Vagina (tissue), 2 donors: ENCODE data around the gene CDH15. TPM values are rescaled to one million over a fixed set of nuclear protein-coding genes. Genes with fewer than 3 reads are reported as not detected.

ENCODE experiments used
- DNase-seq, 2 donors: peaks; one replicate each; pipeline ENCODE4 v3.0.0-alpha.2; 2017; ENCODE audit errors: extremely low spot score in 2 of 2
- H3K27ac ChIP-seq: fragments of 200-600 bp; sonication (generic); one replicate; pipeline ENCODE4 v1.5.1; 2019
- H3K27me3 ChIP-seq: fragments of 200-600 bp; sonication (generic); one replicate; pipeline ENCODE4 v1.5.1; 2019
- H3K36me3 ChIP-seq, 2 donors: fragments of 200-600 bp; sonication (generic); one replicate each; pipeline ENCODE4 v1.5.1; 2017 to 2019
- H3K4me1 ChIP-seq: fragments of 200-600 bp; sonication (generic); one replicate; pipeline ENCODE4 v1.5.1; 2019
- H3K4me3 ChIP-seq, 2 donors: fragments of 200-600 bp; sonication (generic); 1 replicate in 1 of 2; 2 replicates in 1 of 2; pipeline ENCODE4 v1.5.1; 2016 to 2019
- H3K9me3 ChIP-seq: fragments of 200-600 bp; sonication (generic); one replicate; pipeline ENCODE4 v1.5.1; 2019
- CTCF ChIP-seq, 3 experiments: fragments of 450-650 bp in 2 of 3; fragments of 200-600 bp in 1 of 3; sonication (generic) in 1 of 3; IDR thresholded peaks; one replicate each; pipeline ENCODE4 v1.5.1; 2017 to 2019; ENCODE audit warnings: antibody characterized with exemption in 3 of 3, mild to moderate bottlenecking in 2 of 3, moderate library complexity in 2 of 3
- POLR2A ChIP-seq, 2 donors: fragments of 450-650 bp; IDR thresholded peaks; one replicate each; pipeline ENCODE4 v1.6.1; 2017; ENCODE audit warnings: antibody characterized with exemption in 2 of 2, mild to moderate bottlenecking in 2 of 2, moderate library complexity in 2 of 2
- POLR2AphosphoS5 ChIP-seq, 2 donors: sonication (generic); formaldehyde crosslinking; IDR thresholded peaks; one replicate each; pipeline ENCODE4 v1.9.0; 2017; ENCODE audit warnings: antibody characterized with exemption in 2 of 2, mild to moderate bottlenecking in 2 of 2, low read depth in 1 of 2; ENCODE audit not compliant: insufficient read depth in 1 of 2
- intact Hi-C: fragments of 100-400 bp; cut with DNase I; formaldehyde crosslinking; loops from one replicate; pipeline ENCODE4 v1.15.1; 2023
- total RNA-seq: library from RNA; depleted of rRNA; stranded (reverse); fragments of >200 nt; gene quantifications from one replicate; pipeline ENCODE4 v1.2.3, GENCODE V29; 2016

The CDH15 gene
- total RNA-seq, 1 donor from 2014 or later = not detected

- Histone ChIP-seq H3K4me3 (no peak overlapping the region), H3K4me1 (no peaks in the 10 kb centered on the region), H3K9me3 (no peaks in the 10 kb centered on the region), H3K27me3 (no peaks in the 10 kb centered on the region), H3K36me3 (peaks cover 0 to 33% of the 10 kb centered on the region in 2 donors), H3K27ac (no peak overlapping the region)
- intact Hi-C loops = no loop called here
- TF ChIP-seq POLR2AphosphoS5 (IDR thresholded peaks at IDR 0.05; ENCODE audit: insufficient read depth in 1 of 2, low read depth in 1 of 2) = no peak
- TF ChIP-seq CTCF (IDR thresholded peaks at IDR 0.05) = no peak
- TF ChIP-seq POLR2A (IDR thresholded peaks at IDR 0.05) = no peak
- no peak for DNase-seq
Measured at GRCh38 chr16:89137666-89138512, 33.7 kb upstream of the CDH15 start.

GRCh38 chr16:89138513-89138795, 33.1 kb upstream of the CDH15 start:
- no peak overlapping the region for H3K27ac ChIP-seq
- no peak for DNase-seq
- no peaks in the 10 kb centered on the region for H3K27me3 ChIP-seq
- no peak overlapping the region for H3K4me3 ChIP-seq
- H3K36me3 ChIP-seq = peaks cover 0 to 29% of the 10 kb centered on the region in 2 donors
- intact Hi-C loops = no loop called here
- H3K4me1 ChIP-seq = no peaks in the 10 kb centered on the region
- no peaks in the 10 kb centered on the region for H3K9me3 ChIP-seq
- no peak for TF ChIP-seq POLR2AphosphoS5 (IDR thresholded peaks at IDR 0.05; ENCODE audit: insufficient read depth in 1 of 2, low read depth in 1 of 2)
- TF ChIP-seq CTCF (IDR thresholded peaks at IDR 0.05) = no peak
- no peak for TF ChIP-seq POLR2A (IDR thresholded peaks at IDR 0.05)

GRCh38 chr16:89138843-89139520, 32.6 kb upstream of the CDH15 start:
- H3K27ac ChIP-seq = no peak overlapping the region
- H3K4me1 ChIP-seq = no peaks in the 10 kb centered on the region
- DNase-seq = no peak
- H3K9me3 ChIP-seq = no peaks in the 10 kb centered on the region
- no peak overlapping the region for H3K4me3 ChIP-seq
- H3K27me3 ChIP-seq = no peaks in the 10 kb centered on the region
- intact Hi-C loops = no loop called here
- TF ChIP-seq CTCF (IDR thresholded peaks at IDR 0.05) (no peak), POLR2AphosphoS5 (IDR thresholded peaks at IDR 0.05; ENCODE audit: insufficient read depth in 1 of 2, low read depth in 1 of 2) (no peak), POLR2A (IDR thresholded peaks at IDR 0.05) (no peak)
- peaks cover 0 to 23% of the 10 kb centered on the region in 2 donors for H3K36me3 ChIP-seq

GRCh38 chr16:89139907-89140361, 31.6 kb upstream of the CDH15 start:
- Histone ChIP-seq H3K27me3 (no peaks in the 10 kb centered on the region), H3K9me3 (no peaks in the 10 kb centered on the region), H3K27ac (no peak overlapping the region), H3K4me1 (no peaks in the 10 kb centered on the region), H3K4me3 (no peak overlapping the region), H3K36me3 (peaks cover 0 to 24% of the 10 kb centered on the region in 2 donors)
- TF ChIP-seq POLR2A (IDR thresholded peaks at IDR 0.05) (no peak), CTCF (IDR thresholded peaks at IDR 0.05) (no peak), POLR2AphosphoS5 (IDR thresholded peaks at IDR 0.05; ENCODE audit: insufficient read depth in 1 of 2, low read depth in 1 of 2) (no peak)
- intact Hi-C loops = no loop called here
- no peak for DNase-seq

GRCh38 chr16:89140401-89140800, 31.1 kb upstream of the CDH15 start:
- intact Hi-C loops = no loop called here
- TF ChIP-seq CTCF (IDR thresholded peaks at IDR 0.05) (no peak), POLR2A (IDR thresholded peaks at IDR 0.05) (no peak), POLR2AphosphoS5 (IDR thresholded peaks at IDR 0.05; ENCODE audit: insufficient read depth in 1 of 2, low read depth in 1 of 2) (no peak)
- no peaks in the 10 kb centered on the region for H3K9me3 ChIP-seq
- H3K27ac ChIP-seq = no peak overlapping the region
- H3K36me3 ChIP-seq = peaks cover 0 to 28% of the 10 kb centered on the region in 2 donors
- no peak for DNase-seq
- H3K27me3 ChIP-seq = no peaks in the 10 kb centered on the region
- H3K4me1 ChIP-seq = no peaks in the 10 kb centered on the region
- H3K4me3 ChIP-seq = no peak overlapping the region
